ENCODE data around the gene PLA2G4E. TPM values are rescaled to one million over a fixed set of nuclear protein-coding genes. Genes with fewer than 3 reads are reported as not detected.

The PLA2G4E gene
- total and polyA plus RNA-seq, 9 of the 15 experiments (the other 6 are each of a cell fraction or from before 2014, with no cell fraction given) = 0.03 TPM; not detected in 8

GRCh38 chr15:41961595-41962202 lies 59.1 kb downstream of the PLA2G4E start:
- no peak overlapping the region for H3K9ac ChIP-seq (ENCODE audit: insufficient read depth in 1 of 2, low read depth in 2 of 2, low read length in 2 of 2)
- H3K9me3 ChIP-seq (replicated peaks; ENCODE audit: control insufficient read depth, insufficient read depth, low read depth, low read length) = no peaks in the 10 kb centered on the region
- no peak for FAIRE-seq
- BruUV-seq (replicated peaks) = no TSS peak
- no peaks in the 10 kb centered on the region; a peak in 3 of 5 replicates for H3K4me1 ChIP-seq (replicated peaks in 1 of 2; ENCODE audit: control insufficient read depth in 2 of 2, insufficient read depth in 2 of 2, low read length in 2 of 2)
- ChIA-PET CTCF (ENCODE audit: low intra/inter-chr PET ratio) (no interaction called here), POLR2A (interaction anchor here (0.8 to 0.9 kb wide), 2 partner anchors 11 to 17 kb away, joined by 5 read pairs; partner anchors contain the start of gene EHD4)
- 0 out of 3 replicates have a peak, but pooled peaks cover 2% of the 10 kb centered on the region for H3K79me2 ChIP-seq (ENCODE audit: control insufficient read depth, insufficient read depth, low read length)
- no peak overlapping the region for H2AFZ ChIP-seq (ENCODE audit: low read depth, low read length)
- DNase-seq (ENCODE audit: extremely low read depth in 1 of 4, low spot score in 3 of 4) = no peak
- in situ Hi-C loops (cut with MboI) (no loop called here), intact Hi-C loops (cut with micrococcal nuclease) (no loop called here)
- ATAC-seq = no peak
- 0 out of 3 replicates have a peak, but pooled peaks cover 2% of the 10 kb centered on the region for H3K36me3 ChIP-seq (ENCODE audit: control insufficient read depth, insufficient read depth, low read length)
- TF ChIP-seq GABPB2 (CRISPR knock-in tag; conservative IDR thresholded peaks at IDR 0.05) (no peak), RBM14 (IDR thresholded peaks at IDR 0.05; ENCODE audit: borderline replicate concordance, insufficient read depth, low read depth, low read length) (no peak), ARNT (IDR thresholded peaks at IDR 0.05) (no peak), MCM3 (IDR thresholded peaks at IDR 0.05) (no peak), TEAD4 (IDR thresholded peaks at IDR 0.05; ENCODE audit: low read length) (no peak), TEAD4 (CRISPR knock-in tag; IDR thresholded peaks at IDR 0.05; ENCODE audit: borderline replicate concordance) (no peak), HNRNPLL (IDR thresholded peaks at IDR 0.05; ENCODE audit: low read depth, low read length, poor library complexity, severe bottlenecking) (no peak), YBX1 (IDR thresholded peaks at IDR 0.05) (no peak), FOXK2 (conservative IDR thresholded peaks at IDR 0.05 in 1 of 2, IDR thresholded peaks at IDR 0.05 in 1 of 2; ENCODE audit: low read depth in 2 of 2) (no peak)
- 55% methylated on average over 1 of the region's 1 CpG for WGBS (ENCODE audit: insufficient coverage, low coverage, missing lambda C conversion rate)
- no peaks in the 10 kb centered on the region for H3K9me1 ChIP-seq (ENCODE audit: control insufficient read depth, insufficient read depth, low read length)
- no peak overlapping the region for H3K4me2 ChIP-seq (ENCODE audit: insufficient read depth, low read length)
- H3K27ac ChIP-seq (ENCODE audit: extremely low read depth, low read depth, low read length) = no peak overlapping the region
- no peak overlapping the region for H3K4me3 ChIP-seq
- peaks cover 6% of the 10 kb centered on the region; the same call in 1 of the 2 replicates for H4K20me1 ChIP-seq (replicated peaks; ENCODE audit: control insufficient read depth, insufficient read depth, low read length)
- H3K27me3 ChIP-seq (ENCODE audit: control insufficient read depth in 2 of 2, insufficient read depth in 2 of 2, low read length in 2 of 2) = no peaks in the 10 kb centered on the region
